Body of pancreas (tissue), 4 donors: ENCODE data around the gene GRK4.

ENCODE experiments used
- POLR2A ChIP-seq, 3 donors: fragments of 450-650 bp; IDR thresholded peaks; one replicate each; pipeline ENCODE4 v1.6.1; 2016; ENCODE audit warnings: antibody characterized with exemption in 3 of 3, mild to moderate bottlenecking in 2 of 3
- TF ChIP-seq, protein P1 (sequence below), 7 experiments: fragments of 450-650 bp in 4 of 7; fragments of 200-600 bp in 3 of 7; sonication (generic) in 3 of 7; IDR thresholded peaks; one replicate each; pipeline ENCODE4 v1.5.1; 2016 to 2019; ENCODE audit warnings: antibody characterized with exemption in 7 of 7

DNA sequence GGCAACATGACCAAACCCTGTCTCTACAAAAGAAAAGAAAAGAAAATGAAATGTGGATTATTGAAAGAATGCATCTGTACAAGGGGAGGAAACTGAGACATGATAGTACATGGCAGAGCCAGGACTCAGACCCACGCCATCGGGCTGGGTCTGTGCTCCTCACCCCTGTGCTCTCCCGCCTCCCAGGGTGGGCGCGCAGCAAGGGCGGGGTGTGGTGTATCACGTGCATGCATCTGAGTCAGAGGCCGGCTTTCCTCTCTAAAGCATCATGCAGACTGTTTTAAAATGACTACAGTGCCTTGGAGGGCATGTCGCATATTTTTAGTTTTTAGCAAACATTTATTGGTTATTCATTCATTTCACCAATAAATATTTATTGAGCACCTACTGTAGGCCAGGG lies 63.2 kb downstream of the GRK4 start:
- TF ChIP-seq POLR2A (IDR thresholded peaks at IDR 0.05): no peak
- TF ChIP-seq, protein P1, sequence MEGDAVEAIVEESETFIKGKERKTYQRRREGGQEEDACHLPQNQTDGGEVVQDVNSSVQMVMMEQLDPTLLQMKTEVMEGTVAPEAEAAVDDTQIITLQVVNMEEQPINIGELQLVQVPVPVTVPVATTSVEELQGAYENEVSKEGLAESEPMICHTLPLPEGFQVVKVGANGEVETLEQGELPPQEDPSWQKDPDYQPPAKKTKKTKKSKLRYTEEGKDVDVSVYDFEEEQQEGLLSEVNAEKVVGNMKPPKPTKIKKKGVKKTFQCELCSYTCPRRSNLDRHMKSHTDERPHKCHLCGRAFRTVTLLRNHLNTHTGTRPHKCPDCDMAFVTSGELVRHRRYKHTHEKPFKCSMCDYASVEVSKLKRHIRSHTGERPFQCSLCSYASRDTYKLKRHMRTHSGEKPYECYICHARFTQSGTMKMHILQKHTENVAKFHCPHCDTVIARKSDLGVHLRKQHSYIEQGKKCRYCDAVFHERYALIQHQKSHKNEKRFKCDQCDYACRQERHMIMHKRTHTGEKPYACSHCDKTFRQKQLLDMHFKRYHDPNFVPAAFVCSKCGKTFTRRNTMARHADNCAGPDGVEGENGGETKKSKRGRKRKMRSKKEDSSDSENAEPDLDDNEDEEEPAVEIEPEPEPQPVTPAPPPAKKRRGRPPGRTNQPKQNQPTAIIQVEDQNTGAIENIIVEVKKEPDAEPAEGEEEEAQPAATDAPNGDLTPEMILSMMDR (IDR thresholded peaks at IDR 0.05): no peak
